Measurements from ENCODE around the gene LAMA4.
A peak's percentile ranks its signal among the peaks of the same experiment; 100 is the strongest.

Gene LAMA4

GRCh38 chr6:112243861-112244827 lies 10.2 kb downstream of the LAMA4 start:
- no peak for DNase-seq (ENCODE audit: low read depth)

- DNase-seq (ENCODE audit: low read depth), result no peak
These were observed 12.4 kb downstream of the LAMA4 start for GRCh38 chr6:112241820-112242429.

- no peak for DNase-seq (ENCODE audit: low read depth)
These were observed 16.8 kb downstream of the LAMA4 start for GRCh38 chr6:112237595-112237994.

DNA sequence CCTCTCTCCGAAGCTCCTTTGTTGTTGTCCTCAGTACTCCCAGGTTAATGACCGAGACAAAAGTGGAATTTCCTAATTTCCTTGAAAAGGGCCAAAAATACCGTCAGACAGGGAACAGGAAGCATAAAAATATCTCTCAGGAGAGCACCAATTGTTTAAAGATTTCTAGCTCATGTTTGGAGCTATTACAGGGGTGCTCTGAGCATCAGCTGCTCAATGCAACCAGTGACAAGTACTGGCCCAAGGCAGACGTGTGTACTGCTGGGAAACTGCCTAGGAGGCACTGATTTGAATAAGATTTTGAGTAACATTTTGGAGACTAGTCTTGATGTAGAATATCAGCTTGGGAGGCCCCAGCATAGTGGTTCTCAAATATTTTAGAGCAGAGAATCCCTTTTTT lies 17.3 kb downstream of the LAMA4 start:
- DNase-seq (ENCODE audit: low read depth), result no peak

- no peak for DNase-seq (ENCODE audit: low read depth)
These were observed 18.4 kb downstream of the LAMA4 start for GRCh38 chr6:112235956-112236355.

GRCh38 chr6:112234601-112235000 lies 19.8 kb downstream of the LAMA4 start:
- DNase-seq (ENCODE audit: low read depth), result no peak

GRCh38 chr6:112233847-112234246 lies 20.5 kb downstream of the LAMA4 start:
- peak; percentile 72 for DNase-seq (ENCODE audit: low read depth)

GRCh38 chr6:112232845-112233256 lies 21.5 kb downstream of the LAMA4 start:
- DNase-seq (ENCODE audit: low read depth), result no peak

- DNase-seq (ENCODE audit: low read depth), result no peak
These were observed 22.7 kb downstream of the LAMA4 start for GRCh38 chr6:112231594-112232060.

DNA sequence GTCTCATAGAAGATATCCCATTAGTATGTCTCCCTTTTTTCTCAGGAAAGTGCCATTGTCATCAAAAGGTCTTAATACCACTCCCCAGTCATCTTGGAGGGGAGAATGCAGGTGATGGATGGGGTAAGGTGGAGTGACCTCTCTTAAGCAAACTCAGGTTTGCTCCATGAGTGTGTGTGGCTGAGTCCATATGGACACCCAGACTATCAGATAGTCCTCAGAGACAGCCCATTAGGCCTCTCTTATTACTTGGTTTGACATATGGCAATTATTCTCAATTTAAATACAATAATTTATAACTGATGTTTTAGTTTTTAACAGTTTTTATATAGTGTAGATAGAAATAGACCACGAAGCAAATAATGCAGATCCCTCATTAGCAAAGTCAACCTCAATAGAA lies 23.2 kb downstream of the LAMA4 start:
- no peak for DNase-seq (ENCODE audit: low read depth)

DNA sequence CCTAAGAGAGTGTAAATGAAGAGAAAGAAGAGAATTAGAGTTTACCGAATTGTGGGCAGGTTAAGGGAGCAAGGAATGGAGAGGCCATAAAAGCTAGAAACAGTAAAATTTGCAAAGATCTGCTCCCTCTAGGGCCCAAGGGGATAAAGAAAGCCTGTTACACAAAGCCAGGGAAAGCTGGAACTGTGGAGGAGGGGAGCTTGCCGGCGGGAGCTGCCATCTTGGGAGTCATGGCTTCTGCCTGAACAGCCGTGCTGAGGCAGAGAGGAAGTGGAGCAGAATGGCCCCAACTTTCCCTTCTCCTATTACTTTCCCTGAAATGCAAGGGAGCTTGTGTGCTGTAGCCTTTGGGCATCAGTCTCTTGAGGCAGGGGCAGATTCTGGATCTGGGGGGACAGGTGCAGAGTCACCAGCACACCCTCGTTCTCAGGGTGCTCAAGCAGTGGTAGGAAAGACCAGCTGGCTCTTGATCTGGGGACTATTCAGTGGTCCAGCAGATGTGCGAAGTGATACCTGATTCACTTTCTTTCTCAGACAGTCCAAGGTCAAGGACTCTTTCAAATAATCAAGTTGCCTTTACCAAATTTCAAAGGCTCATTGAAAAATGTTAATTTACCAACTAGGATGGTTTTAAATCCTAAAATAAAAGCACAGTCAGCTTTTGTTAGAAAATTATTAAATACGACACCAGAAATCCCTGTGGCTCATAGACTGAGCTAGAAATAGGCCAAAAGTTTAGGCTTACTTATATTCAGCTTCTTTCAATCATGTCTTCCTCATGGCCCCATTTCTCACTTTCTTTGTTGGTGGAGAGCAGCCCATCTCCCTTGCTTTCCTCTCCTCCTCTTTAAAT lies 25.7 kb downstream of the LAMA4 start:
- no peak for DNase-seq (ENCODE audit: low read depth)

DNA sequence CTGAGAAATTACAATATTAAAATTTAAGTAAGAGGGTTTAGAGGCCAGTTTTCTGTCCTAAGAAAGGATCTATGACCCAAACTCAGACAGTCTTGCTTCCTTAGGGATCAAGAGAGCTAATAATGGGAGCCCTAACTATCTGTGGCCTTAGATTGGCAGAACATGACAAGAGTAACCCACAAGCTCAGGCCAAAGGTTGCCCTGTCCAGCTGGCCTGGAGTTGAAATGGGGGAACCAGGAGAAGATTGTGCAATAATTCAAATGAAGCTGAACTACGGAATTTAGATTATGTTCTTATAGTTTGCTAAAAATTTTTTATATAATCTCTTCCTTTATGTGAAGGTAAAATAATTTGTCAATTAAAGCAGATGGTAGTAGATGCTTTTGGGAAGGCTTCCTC lies 26.4 kb downstream of the LAMA4 start:
- DNase-seq (ENCODE audit: low read depth), result no peak

GRCh38 chr6:112227411-112227810 lies 27.0 kb downstream of the LAMA4 start:
- DNase-seq (ENCODE audit: low read depth), result no peak

DNA sequence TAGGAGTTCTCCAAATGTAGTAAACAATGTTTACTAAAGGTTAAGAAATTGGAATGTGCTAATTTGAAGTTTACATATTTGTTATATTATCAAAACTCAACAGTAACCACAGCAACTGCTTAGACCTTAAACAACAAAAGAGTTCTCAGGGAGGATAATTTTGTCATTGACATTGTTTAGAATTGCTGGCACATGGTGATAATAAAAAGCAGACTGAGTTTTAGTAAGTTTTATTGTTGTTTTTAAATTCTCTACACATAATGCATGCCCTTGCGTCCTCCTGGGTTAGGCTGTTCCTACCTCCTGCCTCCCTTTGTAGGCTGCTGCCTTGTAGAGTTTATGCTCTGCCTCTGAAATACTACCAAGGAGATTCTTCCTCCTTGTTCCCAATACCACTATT lies 28.7 kb downstream of the LAMA4 start:
- no peak for DNase-seq (ENCODE audit: low read depth)

- no peak for DNase-seq (ENCODE audit: low read depth)
These were observed 30.3 kb downstream of the LAMA4 start for GRCh38 chr6:112224088-112224487.

- DNase-seq (ENCODE audit: low read depth), result peak; percentile 80
These were observed 31.1 kb downstream of the LAMA4 start for GRCh38 chr6:112223070-112223861.

GRCh38 chr6:112221981-112222852 lies 32.1 kb downstream of the LAMA4 start:
- peak; percentile 88 for DNase-seq (ENCODE audit: low read depth)

DNA sequence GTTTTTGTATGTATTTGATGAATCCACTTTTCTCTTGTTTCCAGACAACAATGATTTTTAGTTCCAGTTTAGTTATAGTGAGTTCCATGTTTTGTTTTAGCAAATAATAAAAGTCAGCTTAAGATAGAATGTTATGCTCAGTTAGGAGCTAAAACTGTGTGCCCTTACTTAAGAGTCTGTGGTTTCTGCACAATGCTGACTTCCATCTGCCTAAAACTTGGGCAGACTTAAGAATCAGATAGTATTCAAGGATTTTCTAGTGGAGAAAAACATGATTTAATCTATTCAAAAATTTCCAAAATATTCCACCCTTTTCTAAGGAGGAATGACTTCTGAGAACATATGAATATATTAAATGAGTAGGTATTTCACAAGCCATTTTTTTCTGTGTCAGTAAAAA lies 32.8 kb downstream of the LAMA4 start:
- DNase-seq (ENCODE audit: low read depth), result no peak

DNA sequence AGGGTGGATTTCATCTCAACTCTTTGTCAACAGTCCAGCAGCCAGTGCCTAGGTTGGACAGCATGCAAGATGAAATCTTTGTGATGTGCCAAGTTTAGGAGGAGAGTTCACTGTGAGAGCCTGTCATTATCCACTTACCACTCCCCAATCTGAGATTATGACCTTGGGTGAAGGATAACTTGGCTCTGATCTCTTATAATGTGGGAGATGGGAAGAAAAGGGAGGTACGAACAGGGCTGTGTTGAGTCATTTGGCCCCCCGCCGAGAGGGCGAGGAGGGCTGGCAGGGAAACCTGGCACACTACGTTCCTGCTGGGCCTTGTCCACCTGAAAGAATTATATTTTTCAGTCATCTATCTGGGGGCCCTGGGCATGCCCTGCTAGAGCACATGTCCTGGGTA lies 35.8 kb downstream of the LAMA4 start:
- DNase-seq (ENCODE audit: low read depth), result no peak

Measured in HS-5 (cell line).